Calu3 (cell line): ENCODE data around the gene TSPOAP1. TPM values are rescaled to one million over a fixed set of nuclear protein-coding genes. Genes with fewer than 3 reads are reported as not detected.

Source experiments
- BruUV-seq: library from RNA; stranded (reverse); fragments of 400-500 nt; replicated peaks from 2 replicates; lab custom pipeline; 2021; lab: Mats Ljungman, UMichigan
- CTCF ChIA-PET: fragments of 300-600 bp; sonication (Branson Sonifier 250); formaldehyde crosslinking; loops from one replicate; lab custom pipeline; 2022; ENCODE audit warnings: antibody characterized with exemption; lab: Charles Lee
- DNase-seq: peaks from one replicate; pipeline ENCODE4 v3.0.0; 2022
- H3K27ac Mint-ChIP-seq: one replicate; pipeline ENCODE4 v1.8.0; 2022; ENCODE audit warnings: mixed read lengths; ENCODE audit not compliant: unreplicated experiment
- H3K27me3 Mint-ChIP-seq: one replicate; pipeline ENCODE4 v1.8.0; 2022; ENCODE audit warnings: mixed read lengths; ENCODE audit not compliant: unreplicated experiment
- H3K36me3 Mint-ChIP-seq: one replicate; pipeline ENCODE4 v1.8.0; 2022; ENCODE audit warnings: mild to moderate bottlenecking, moderate library complexity, mixed read lengths; ENCODE audit not compliant: insufficient read depth, unreplicated experiment
- H3K4me1 Mint-ChIP-seq: one replicate; pipeline ENCODE4 v1.8.0; 2022; ENCODE audit warnings: mild to moderate bottlenecking, low read depth, mixed read lengths; ENCODE audit not compliant: unreplicated experiment
- H3K4me3 Mint-ChIP-seq: one replicate; pipeline ENCODE4 v1.8.0; 2022; ENCODE audit warnings: mild to moderate bottlenecking, low read depth, moderate library complexity, mixed read lengths; ENCODE audit not compliant: unreplicated experiment
- H3K9me3 Mint-ChIP-seq: one replicate; pipeline ENCODE4 v1.8.0; 2022; ENCODE audit warnings: low read depth, mixed read lengths; ENCODE audit not compliant: unreplicated experiment
- intact Hi-C: fragments of 100-400 bp; cut with micrococcal nuclease; formaldehyde crosslinking; loops from one replicate; pipeline ENCODE4 v1.10.0; 2022; ENCODE audit not compliant: unreplicated experiment
- total RNA-seq: library from RNA; stranded (reverse); gene quantifications from 2 replicates; pipeline ENCODE4 v1.2.3, GENCODE V29; 2022
- TF ChIP-seq, protein P1 (sequence below): fragments of 200-600 bp; IDR thresholded peaks from one replicate; pipeline ENCODE4 v1.8.0; 2022; ENCODE audit warnings: antibody characterized with exemption; ENCODE audit not compliant: unreplicated experiment

TSPOAP1 gene
- total RNA-seq, 1 experiment from 2014 or later, result not detected

DNA sequence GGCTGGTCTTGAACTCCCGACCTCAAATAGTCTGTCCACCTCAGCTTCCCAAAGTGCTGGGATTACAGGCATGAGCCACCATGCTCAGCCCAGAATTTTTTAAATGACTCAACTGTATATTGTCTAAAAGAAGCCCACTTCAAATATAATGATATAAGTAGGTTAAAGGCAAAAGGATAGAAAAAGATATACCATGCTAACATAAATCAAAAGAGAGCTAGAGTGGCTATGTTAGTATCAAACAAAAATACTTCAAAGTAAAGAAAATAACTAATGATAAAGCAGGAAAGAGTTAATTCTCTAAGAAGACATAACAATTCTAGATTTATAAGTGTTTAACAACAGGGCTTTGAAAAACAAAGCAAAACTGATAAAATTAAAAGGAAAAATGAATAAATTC is 34.6 kb downstream of the TSPOAP1 start:
- H3K27ac Mint-ChIP-seq, result no peak overlapping the region
- no peaks in the 10 kb centered on the region for H3K9me3 Mint-ChIP-seq
- TF ChIP-seq, protein P1, sequence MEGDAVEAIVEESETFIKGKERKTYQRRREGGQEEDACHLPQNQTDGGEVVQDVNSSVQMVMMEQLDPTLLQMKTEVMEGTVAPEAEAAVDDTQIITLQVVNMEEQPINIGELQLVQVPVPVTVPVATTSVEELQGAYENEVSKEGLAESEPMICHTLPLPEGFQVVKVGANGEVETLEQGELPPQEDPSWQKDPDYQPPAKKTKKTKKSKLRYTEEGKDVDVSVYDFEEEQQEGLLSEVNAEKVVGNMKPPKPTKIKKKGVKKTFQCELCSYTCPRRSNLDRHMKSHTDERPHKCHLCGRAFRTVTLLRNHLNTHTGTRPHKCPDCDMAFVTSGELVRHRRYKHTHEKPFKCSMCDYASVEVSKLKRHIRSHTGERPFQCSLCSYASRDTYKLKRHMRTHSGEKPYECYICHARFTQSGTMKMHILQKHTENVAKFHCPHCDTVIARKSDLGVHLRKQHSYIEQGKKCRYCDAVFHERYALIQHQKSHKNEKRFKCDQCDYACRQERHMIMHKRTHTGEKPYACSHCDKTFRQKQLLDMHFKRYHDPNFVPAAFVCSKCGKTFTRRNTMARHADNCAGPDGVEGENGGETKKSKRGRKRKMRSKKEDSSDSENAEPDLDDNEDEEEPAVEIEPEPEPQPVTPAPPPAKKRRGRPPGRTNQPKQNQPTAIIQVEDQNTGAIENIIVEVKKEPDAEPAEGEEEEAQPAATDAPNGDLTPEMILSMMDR, result no peak
- no peaks in the 10 kb centered on the region for H3K4me1 Mint-ChIP-seq
- no TSS peak for BruUV-seq
- CTCF ChIA-PET, result no interaction called here
- H3K27me3 Mint-ChIP-seq, result peaks cover 38% of the 10 kb centered on the region
- H3K36me3 Mint-ChIP-seq, result no peaks in the 10 kb centered on the region
- intact Hi-C loops, result no loop called here
- no peak for DNase-seq
- no peak overlapping the region for H3K4me3 Mint-ChIP-seq

DNA sequence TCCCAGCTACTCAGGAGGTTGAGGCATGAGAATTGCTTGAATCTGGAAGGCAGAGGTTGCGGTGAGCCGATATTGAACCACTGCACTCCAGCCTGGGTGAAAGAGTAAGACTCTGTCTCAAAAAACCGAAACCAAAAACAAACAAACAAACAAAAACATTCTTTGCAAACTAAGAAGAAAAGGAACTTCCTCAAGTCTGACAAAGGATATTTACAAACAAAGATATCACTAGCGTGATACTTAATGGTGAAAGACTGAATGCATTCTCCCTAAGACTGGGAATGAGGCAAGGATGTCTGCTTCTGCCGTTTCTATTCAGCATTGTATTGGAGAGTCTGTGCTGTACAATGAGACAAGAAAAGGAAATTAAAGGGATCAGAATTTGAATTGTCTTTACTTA is 37.3 kb downstream of the TSPOAP1 start:
- no peak overlapping the region for H3K27ac Mint-ChIP-seq
- CTCF ChIA-PET, result no interaction called here
- H3K4me3 Mint-ChIP-seq, result no peak overlapping the region
- peaks cover 51% of the 10 kb centered on the region for H3K27me3 Mint-ChIP-seq
- H3K9me3 Mint-ChIP-seq, result no peaks in the 10 kb centered on the region
- DNase-seq, result no peak
- intact Hi-C loops, result no loop called here
- BruUV-seq, result no TSS peak
- H3K4me1 Mint-ChIP-seq, result no peaks in the 10 kb centered on the region
- TF ChIP-seq, protein P1, result no peak
- H3K36me3 Mint-ChIP-seq, result no peaks in the 10 kb centered on the region

DNA sequence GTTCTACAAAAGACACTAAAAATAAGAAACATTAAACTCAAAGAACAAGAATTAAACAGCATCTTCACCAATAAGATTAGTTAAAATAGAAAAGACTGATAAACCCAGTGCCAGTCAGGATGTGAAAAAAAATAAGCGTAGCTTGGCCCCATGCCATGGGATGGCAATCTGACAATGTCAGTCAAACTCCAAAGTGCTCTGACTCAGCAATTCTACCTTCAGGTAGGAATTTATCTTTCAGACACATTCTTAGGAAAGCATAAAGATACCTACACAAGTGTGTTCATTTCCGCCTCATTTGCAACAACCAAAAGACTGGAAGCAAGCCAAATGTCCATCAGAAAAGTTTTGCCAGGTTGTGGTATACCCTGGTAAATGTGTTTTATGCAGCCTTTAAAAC is 38.7 kb downstream of the TSPOAP1 start:
- no TSS peak for BruUV-seq
- peaks cover 56% of the 10 kb centered on the region for H3K27me3 Mint-ChIP-seq
- intact Hi-C loops, result no loop called here

DNA sequence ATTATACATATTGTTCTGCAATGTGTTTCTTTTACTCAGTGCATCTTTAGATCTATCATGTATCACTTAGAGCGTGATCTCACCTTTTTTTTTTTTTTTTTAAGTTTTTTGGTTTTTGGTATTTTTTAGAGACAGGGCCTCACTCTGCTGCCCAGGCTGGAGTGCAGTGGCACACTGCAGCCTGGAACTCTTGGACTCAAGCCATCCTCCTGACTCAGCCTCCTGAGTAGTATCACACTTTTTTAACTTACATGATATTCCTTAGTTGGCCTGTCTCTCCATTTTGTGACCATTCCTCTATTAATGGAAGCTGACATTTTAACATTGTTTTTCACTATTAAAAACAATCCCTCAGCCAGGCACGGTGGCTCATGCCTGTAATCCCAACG is 43.2 kb downstream of the TSPOAP1 start:
- H3K27me3 Mint-ChIP-seq, result peaks cover 68% of the 10 kb centered on the region

More for the DNA sequence above, 38.7 kb downstream of the TSPOAP1 start:
- CTCF ChIA-PET, result no interaction called here
- no peak for DNase-seq
- TF ChIP-seq, protein P1, result no peak
- H3K27ac Mint-ChIP-seq, result no peak overlapping the region
- H3K4me1 Mint-ChIP-seq, result no peaks in the 10 kb centered on the region
- no peaks in the 10 kb centered on the region for H3K36me3 Mint-ChIP-seq
- H3K4me3 Mint-ChIP-seq, result no peak overlapping the region
- H3K9me3 Mint-ChIP-seq, result no peaks in the 10 kb centered on the region

More for the DNA sequence above, 43.2 kb downstream of the TSPOAP1 start:
- H3K36me3 Mint-ChIP-seq, result no peaks in the 10 kb centered on the region
- H3K4me1 Mint-ChIP-seq, result no peaks in the 10 kb centered on the region
- intact Hi-C loops, result no loop called here
- BruUV-seq, result no TSS peak
- CTCF ChIA-PET, result no interaction called here
- no peaks in the 10 kb centered on the region for H3K9me3 Mint-ChIP-seq
- H3K4me3 Mint-ChIP-seq, result no peak overlapping the region
- H3K27ac Mint-ChIP-seq, result no peak overlapping the region
- no peak for DNase-seq
- TF ChIP-seq, protein P1, result no peak
